22Rv1 (cell line): ENCODE measurements around the gene CKAP5.

Experiments used
- H3K27ac ChIP-seq: fragments of 450-650 bp; 2 replicates; pipeline ENCODE4 v1.5.1; 2017
- CTCF ChIP-seq: fragments of 450-650 bp; IDR thresholded peaks from 2 replicates; pipeline ENCODE4 v1.5.1; 2017; ENCODE audit warnings: mild to moderate bottlenecking
- ZFX ChIP-seq: fragments of 450-650 bp; IDR thresholded peaks from 2 replicates; pipeline ENCODE4 v1.6.1; 2017; ENCODE audit warnings: antibody characterized with exemption, borderline replicate concordance

Gene CKAP5

GRCh38 chr11:46698597-46698996 is 147.5 kb downstream of the CKAP5 start:
- no peak for TF ChIP-seq CTCF
- no peak for TF ChIP-seq ZFX
- peak overlapping the region; percentile 93; the same call in 1 of the 2 replicates for H3K27ac ChIP-seq

- peak overlapping the region; percentile 93; the same call in 1 of the 2 replicates for H3K27ac ChIP-seq
- TF ChIP-seq CTCF (no peak), ZFX (no peak)
Measured at GRCh38 chr11:46697723-46698122, 148.4 kb downstream of the CKAP5 start.

GRCh38 chr11:46697303-46697702 is 148.8 kb downstream of the CKAP5 start:
- TF ChIP-seq ZFX (no peak), CTCF (no peak)
- no peak overlapping the region for H3K27ac ChIP-seq

GRCh38 chr11:46696212-46696558 is 149.9 kb downstream of the CKAP5 start:
- TF ChIP-seq CTCF (no peak), ZFX (no peak)

GRCh38 chr11:46695345-46696211 is 150.5 kb downstream of the CKAP5 start:
- TF ChIP-seq CTCF (no peak), ZFX (no peak)
- no peak overlapping the region for H3K27ac ChIP-seq

More at GRCh38 chr11:46696212-46696558, 149.9 kb downstream of the CKAP5 start:
- no peak overlapping the region for H3K27ac ChIP-seq

- no peak overlapping the region for H3K27ac ChIP-seq
- TF ChIP-seq ZFX (no peak), CTCF (no peak)
Measured at GRCh38 chr11:46694607-46695006, 151.5 kb downstream of the CKAP5 start.

- no peak overlapping the region for H3K27ac ChIP-seq
- TF ChIP-seq CTCF (no peak), ZFX (no peak)
Measured at GRCh38 chr11:46694072-46694471, 152.0 kb downstream of the CKAP5 start.
